HuH-7.5 (cell line): ENCODE results near the gene TSEN15.

ENCODE experiments used
- DNase-seq: peaks from one replicate; pipeline ENCODE4 v3.0.0; 2011; ENCODE audit warnings: low spot score

Gene TSEN15

GRCh38 chr1:184101571-184101970 lies 50.0 kb downstream of the TSEN15 start:
- no peak for DNase-seq

GRCh38 chr1:184110272-184111204 lies 59.0 kb downstream of the TSEN15 start:
- peak; percentile 7 for DNase-seq

GRCh38 chr1:184112176-184112948 lies 60.8 kb downstream of the TSEN15 start:
- DNase-seq = no peak

- no peak for DNase-seq
Observed at GRCh38 chr1:184113251-184113650, 61.7 kb downstream of the TSEN15 start.

GRCh38 chr1:184114818-184115398 lies 63.4 kb downstream of the TSEN15 start:
- DNase-seq = no peak

GRCh38 chr1:184116287-184116686 lies 64.8 kb downstream of the TSEN15 start:
- DNase-seq = no peak

- DNase-seq = no peak
Observed at GRCh38 chr1:184118046-184118445, 66.5 kb downstream of the TSEN15 start.
